IgD-negative memory B cell (primary cell): ENCODE data around the gene GABRQ. TPM values are rescaled to one million over a fixed set of nuclear protein-coding genes. Genes with fewer than 3 reads are reported as not detected.
"Not testable (repeated sequence)": the region's sequence is repeated elsewhere in the genome, so short reads cannot be mapped to it uniquely, and the experiment has no call there.

Experiments
- H3K27ac Mint-ChIP-seq, 3 donors: one replicate each; pipeline ENCODE4 v1.8.0; 2020 to 2022; ENCODE audit warnings: mild to moderate bottlenecking in 3 of 3, mixed read lengths in 3 of 3, moderate library complexity in 1 of 3
- H3K27me3 Mint-ChIP-seq: one replicate; pipeline ENCODE4 v1.8.0; 2021; ENCODE audit warnings: mixed read lengths
- H3K36me3 Mint-ChIP-seq: one replicate; pipeline ENCODE4 v1.8.0; 2020; ENCODE audit warnings: mild to moderate bottlenecking, mixed read lengths
- H3K4me1 Mint-ChIP-seq, 3 donors: one replicate each; pipeline ENCODE4 v1.8.0; 2020 to 2022; ENCODE audit warnings: mixed read lengths in 3 of 3, mild to moderate bottlenecking in 1 of 3
- H3K4me3 Mint-ChIP-seq, 4 donors: one replicate each; pipeline ENCODE4 v1.8.0; 2020 to 2022; ENCODE audit warnings: mild to moderate bottlenecking in 4 of 4, mixed read lengths in 4 of 4, moderate library complexity in 3 of 4
- H3K9me3 Mint-ChIP-seq, 3 donors: one replicate each; pipeline ENCODE4 v1.8.0; 2020 to 2021; ENCODE audit warnings: mixed read lengths in 3 of 3, mild to moderate bottlenecking in 1 of 3
- polyA plus RNA-seq: library from polyadenylated mRNA; unstranded; fragments of 300-500 nt; fragmentation: Illumina TruSeq; gene quantifications from one replicate; pipeline ENCODE4 v1.2.3, GENCODE V29; 2021

The GABRQ gene
- polyA plus RNA-seq, 1 donor from 2014 or later, result not detected

DNA sequence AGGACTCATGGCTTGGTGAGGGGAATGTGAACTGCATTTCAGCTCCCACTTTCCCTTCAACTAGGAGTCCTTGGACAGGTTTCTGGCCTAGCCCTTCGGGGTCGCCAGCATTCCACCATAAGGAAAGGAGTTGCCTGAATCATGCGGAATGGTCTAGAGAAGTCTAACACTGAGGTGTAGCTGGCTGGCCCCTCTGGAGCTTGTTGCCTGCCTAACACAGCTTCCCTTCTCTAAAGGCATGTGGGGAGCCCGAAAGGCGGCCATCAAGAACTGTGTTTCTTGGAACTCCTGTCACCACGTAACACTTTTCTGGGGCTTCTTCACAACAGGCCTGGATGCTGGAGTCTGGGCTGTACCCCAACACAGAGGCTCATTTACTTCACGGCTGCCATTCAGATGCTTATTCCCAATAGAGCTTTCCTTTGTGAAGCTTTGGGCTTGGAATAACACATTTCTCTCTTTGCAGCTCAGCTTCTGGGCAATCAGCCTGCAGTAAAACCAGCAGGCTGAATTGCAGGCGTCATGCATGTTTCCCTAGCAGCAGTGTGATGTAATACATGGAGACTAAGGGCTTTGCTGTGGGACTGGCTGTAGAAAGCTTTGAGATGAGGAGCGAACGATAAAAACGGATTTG, 5.4 kb downstream of the GABRQ start:
- H3K4me1 Mint-ChIP-seq, result peaks cover 0 to 1% (median 0%) of the 10 kb centered on the region in 3 donors
- H3K4me3 Mint-ChIP-seq, result no peak overlapping the region
- H3K27ac Mint-ChIP-seq, result no peak overlapping the region
- H3K36me3 Mint-ChIP-seq, result no peaks in the 10 kb centered on the region
- no peaks in the 10 kb centered on the region for H3K9me3 Mint-ChIP-seq
- peaks cover 1% of the 10 kb centered on the region for H3K27me3 Mint-ChIP-seq

DNA sequence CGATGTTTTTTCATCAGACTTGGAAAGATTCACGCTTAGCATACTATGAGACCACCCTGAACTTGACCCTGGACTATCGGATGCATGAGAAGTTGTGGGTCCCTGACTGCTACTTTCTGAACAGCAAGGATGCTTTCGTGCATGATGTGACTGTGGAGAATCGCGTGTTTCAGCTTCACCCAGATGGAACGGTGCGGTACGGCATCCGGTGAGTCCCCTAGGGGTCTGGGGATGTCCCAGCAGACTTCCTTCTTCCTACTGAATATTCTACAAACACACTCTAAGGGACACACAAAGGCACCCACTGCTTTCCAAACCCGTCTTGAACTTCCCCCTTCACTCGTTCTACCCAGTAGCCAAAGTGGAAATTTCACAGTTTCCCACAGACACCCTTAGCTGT, 9.3 kb downstream of the GABRQ start:
- Mint-ChIP-seq H3K27ac (no peak overlapping the region), H3K36me3 (no peaks in the 10 kb centered on the region), H3K27me3 (peaks cover 3% of the 10 kb centered on the region), H3K9me3 (peaks cover 0 to 2% (median 0%) of the 10 kb centered on the region in 3 donors), H3K4me1 (no peaks in the 10 kb centered on the region), H3K4me3 (no peak overlapping the region)

DNA sequence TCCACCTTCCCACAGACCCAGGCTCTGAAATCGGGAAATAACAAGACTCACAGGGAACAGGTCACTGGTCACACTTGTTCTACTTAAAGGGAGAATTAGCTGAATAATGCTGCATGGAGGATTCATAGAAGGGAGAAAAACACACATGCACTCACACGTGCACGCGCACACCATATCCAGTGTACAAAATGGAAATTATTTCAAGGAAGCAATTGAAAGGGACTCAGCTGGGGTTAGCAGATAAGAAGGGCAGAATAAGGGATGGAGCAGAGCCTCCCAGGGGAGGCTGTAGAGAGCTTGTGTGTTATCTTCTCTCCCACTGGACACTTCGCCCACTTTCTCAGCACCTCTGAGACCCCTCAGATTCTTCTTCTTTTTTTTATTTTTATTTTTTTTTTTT, 10.3 kb downstream of the GABRQ start:
- no peaks in the 10 kb centered on the region for H3K4me1 Mint-ChIP-seq
- no peak overlapping the region for H3K27ac Mint-ChIP-seq
- H3K36me3 Mint-ChIP-seq, result no peaks in the 10 kb centered on the region
- no peak overlapping the region for H3K4me3 Mint-ChIP-seq
- H3K27me3 Mint-ChIP-seq, result peaks cover 3% of the 10 kb centered on the region
- H3K9me3 Mint-ChIP-seq, result peaks cover 0 to 2% (median 0%) of the 10 kb centered on the region in 3 donors

DNA sequence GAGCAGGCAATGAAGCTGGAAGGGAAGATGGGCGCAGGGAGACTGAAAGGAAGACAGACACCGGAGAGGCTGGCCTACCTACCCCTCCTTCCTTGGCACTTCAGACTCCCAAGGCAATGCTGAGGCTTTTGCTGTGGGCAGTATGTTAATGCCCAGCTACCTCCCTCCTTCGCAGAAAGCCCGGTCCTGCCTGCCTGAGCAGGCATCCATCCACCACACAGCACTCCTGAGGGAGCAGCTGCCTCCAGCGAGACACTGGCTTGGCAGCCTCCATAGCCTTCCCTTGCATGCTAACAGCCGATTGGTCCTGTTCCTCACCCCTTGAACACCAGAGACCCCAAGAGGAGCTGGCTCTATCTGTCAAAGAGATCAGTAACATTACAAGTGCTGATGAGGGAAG, 14.4 kb downstream of the GABRQ start:
- no peak overlapping the region for H3K27ac Mint-ChIP-seq
- peaks cover 3% of the 10 kb centered on the region for H3K27me3 Mint-ChIP-seq
- peaks cover 2% of the 10 kb centered on the region for H3K36me3 Mint-ChIP-seq
- H3K4me3 Mint-ChIP-seq, result no peak overlapping the region
- H3K9me3 Mint-ChIP-seq, result peaks cover 0 to 2% (median 0%) of the 10 kb centered on the region in 3 donors
- no peaks in the 10 kb centered on the region for H3K4me1 Mint-ChIP-seq

DNA sequence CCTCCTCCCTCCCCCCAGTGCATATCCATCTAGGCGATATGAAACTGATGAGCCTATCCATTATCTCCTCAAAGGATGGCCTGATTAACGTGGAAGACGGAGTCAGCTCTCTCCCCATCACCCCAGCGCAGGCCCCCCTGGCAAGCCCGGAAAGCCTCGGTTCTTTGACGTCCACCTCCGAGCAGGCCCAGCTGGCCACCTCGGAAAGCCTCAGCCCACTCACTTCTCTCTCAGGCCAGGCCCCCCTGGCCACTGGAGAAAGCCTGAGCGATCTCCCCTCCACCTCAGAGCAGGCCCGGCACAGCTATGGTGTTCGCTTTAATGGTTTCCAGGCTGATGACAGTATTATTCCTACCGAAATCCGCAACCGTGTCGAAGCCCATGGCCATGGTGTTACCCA, 14.8 kb downstream of the GABRQ start:
- Mint-ChIP-seq H3K27me3 (peaks cover 3% of the 10 kb centered on the region), H3K4me1 (no peaks in the 10 kb centered on the region), H3K4me3 (no peak overlapping the region), H3K9me3 (peaks cover 0 to 2% (median 0%) of the 10 kb centered on the region in 3 donors), H3K27ac (no peak overlapping the region), H3K36me3 (peaks cover 2% of the 10 kb centered on the region)

DNA sequence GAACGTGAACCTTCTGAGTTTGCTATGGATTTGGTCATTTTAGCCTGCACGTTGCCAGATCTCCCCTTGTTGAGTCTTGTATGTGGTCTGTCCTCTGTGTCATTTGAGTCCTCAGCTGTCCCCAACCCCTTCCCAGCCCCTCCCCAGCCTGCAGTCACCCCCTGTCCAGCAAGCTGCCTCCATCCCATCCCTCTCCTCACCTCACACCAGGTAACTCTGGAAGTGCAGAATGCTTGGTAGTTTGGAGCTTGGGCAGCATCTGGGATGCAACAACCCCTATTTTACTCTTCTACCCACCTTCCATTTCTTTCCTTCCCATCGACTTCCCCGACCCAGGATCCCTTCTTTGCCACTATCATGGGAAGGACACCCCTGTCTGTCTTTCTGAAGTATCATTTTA, 18.4 kb downstream of the GABRQ start:
- H3K27me3 Mint-ChIP-seq, result no peaks in the 10 kb centered on the region
- H3K4me3 Mint-ChIP-seq, result no peak overlapping the region
- H3K27ac Mint-ChIP-seq, result no peak overlapping the region
- H3K36me3 Mint-ChIP-seq, result peaks cover 2% of the 10 kb centered on the region
- no peaks in the 10 kb centered on the region for H3K4me1 Mint-ChIP-seq
- no peaks in the 10 kb centered on the region for H3K9me3 Mint-ChIP-seq

DNA sequence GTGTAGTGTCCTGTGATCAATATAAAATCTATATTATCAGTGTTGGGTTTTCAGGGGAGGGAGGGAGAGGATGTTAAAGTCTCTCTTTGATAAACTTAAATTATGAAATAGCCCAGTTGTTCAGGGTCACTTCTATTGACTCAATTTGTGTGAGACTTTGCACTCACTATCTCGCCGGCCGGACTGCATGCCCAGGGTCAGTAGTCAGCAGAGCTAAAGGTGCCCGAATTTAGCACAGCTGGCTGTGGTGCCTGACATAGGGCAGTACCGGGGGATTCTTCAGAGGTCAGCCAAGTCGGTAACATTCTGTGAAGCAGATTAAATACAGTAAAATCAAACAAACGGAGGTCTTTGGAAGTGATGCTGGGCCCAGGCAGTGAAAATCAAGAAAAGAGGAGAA, 19.2 kb downstream of the GABRQ start:
- H3K36me3 Mint-ChIP-seq, result peaks cover 2% of the 10 kb centered on the region
- H3K27me3 Mint-ChIP-seq, result no peaks in the 10 kb centered on the region
- no peak overlapping the region for H3K4me3 Mint-ChIP-seq
- H3K27ac Mint-ChIP-seq, result no peak overlapping the region
- H3K9me3 Mint-ChIP-seq, result no peaks in the 10 kb centered on the region
- no peaks in the 10 kb centered on the region for H3K4me1 Mint-ChIP-seq

DNA sequence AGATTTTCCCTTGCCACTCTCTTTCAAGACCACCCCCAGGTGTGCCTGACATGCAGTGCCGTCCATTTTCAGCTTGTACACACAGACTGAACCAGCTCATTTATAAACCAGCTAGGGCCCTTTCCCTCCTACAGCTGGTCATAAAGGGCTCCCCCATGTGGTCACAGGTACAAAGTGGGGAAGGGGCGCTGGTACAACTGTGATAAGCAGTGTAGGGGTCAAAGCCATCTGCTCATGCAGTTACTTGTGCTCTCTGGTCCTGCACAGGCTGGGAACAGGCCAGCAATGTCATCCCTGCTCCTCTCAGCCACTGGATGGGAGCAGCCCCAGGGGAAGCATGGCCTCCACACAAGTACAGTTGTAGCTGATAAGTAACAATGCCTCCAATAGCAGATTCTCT, 20.6 kb downstream of the GABRQ start:
- no peaks in the 10 kb centered on the region for H3K4me1 Mint-ChIP-seq
- H3K27ac Mint-ChIP-seq, result no peak overlapping the region
- peaks cover 0 to 1% (median 0%) of the 10 kb centered on the region in 3 donors for H3K9me3 Mint-ChIP-seq
- no peaks in the 10 kb centered on the region for H3K27me3 Mint-ChIP-seq
- H3K4me3 Mint-ChIP-seq, result no peak overlapping the region
- no peaks in the 10 kb centered on the region for H3K36me3 Mint-ChIP-seq

DNA sequence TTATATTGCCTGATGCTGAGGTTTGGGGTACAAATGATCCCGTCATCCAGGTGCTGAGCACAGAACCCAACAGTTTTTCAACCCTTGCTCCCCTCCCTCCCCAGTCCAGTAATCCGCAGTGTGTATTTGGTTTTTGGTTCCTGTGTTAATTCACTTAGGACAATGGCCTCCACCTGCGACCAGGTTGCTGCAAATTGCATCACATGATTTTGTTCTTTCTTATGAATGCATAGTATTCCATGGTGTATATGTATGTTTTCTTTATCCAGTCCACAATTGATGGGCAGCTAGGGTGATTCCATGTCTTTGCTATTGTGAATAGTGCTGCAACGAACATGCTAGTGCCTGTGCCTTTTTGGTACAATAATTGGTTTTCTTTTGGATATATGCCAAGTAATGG, 25.4 kb downstream of the GABRQ start:
- Mint-ChIP-seq H3K4me1 (no peaks in the 10 kb centered on the region), H3K27me3 (no peaks in the 10 kb centered on the region), H3K36me3 (no peaks in the 10 kb centered on the region), H3K4me3 (no peak overlapping the region), H3K27ac (no peak overlapping the region), H3K9me3 (peaks cover 4 to 30% (median 5%) of the 10 kb centered on the region in 3 donors)

DNA sequence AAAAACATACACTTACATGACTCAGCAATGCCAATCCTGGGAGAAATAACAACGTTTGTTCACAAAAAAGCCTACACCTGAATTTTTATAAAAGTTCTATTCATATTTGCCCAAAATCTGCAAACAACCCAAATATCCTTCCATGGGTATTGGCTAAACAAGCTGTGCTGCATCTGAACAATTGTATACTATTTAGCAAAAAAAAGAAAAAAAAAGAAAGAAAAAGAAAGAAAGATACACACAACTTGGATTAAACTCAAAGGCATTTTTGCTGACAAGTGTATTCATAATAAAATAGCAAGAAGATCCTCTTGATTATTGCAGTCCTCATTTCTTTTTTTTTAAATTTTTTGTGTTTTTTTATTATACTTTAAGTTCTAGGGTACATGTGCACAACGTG, 36.4 kb downstream of the GABRQ start:
- no peaks in the 10 kb centered on the region for H3K27me3 Mint-ChIP-seq
- no peaks in the 10 kb centered on the region for H3K36me3 Mint-ChIP-seq
- H3K4me1 Mint-ChIP-seq, result no peaks in the 10 kb centered on the region
- no peak overlapping the region for H3K27ac Mint-ChIP-seq
- no peaks in the 10 kb centered on the region for H3K9me3 Mint-ChIP-seq
- no peak overlapping the region for H3K4me3 Mint-ChIP-seq

DNA sequence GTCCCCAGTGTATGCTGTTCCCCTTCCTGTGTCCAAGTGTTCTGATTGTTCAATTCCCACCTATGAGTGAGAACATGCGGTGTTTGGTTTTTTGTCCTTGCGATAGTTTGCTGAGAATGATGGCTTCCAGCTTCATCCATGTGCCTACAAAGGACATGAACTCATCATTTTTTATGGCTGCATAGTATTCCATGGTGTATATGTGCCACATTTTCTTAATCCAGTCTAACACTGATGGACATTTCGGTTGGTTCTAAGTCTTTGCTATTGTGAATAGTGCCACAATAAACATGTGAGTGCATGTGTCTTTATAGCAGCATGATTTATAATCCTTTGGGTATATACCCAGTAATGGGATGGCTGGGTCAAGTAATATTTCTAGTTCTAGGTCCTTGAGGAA, 37.0 kb downstream of the GABRQ start:
- H3K36me3 Mint-ChIP-seq, H3K27me3 Mint-ChIP-seq, H3K9me3 Mint-ChIP-seq, H3K4me3 Mint-ChIP-seq, H3K4me1 Mint-ChIP-seq, H3K27ac Mint-ChIP-seq: not testable (repeated sequence)

DNA sequence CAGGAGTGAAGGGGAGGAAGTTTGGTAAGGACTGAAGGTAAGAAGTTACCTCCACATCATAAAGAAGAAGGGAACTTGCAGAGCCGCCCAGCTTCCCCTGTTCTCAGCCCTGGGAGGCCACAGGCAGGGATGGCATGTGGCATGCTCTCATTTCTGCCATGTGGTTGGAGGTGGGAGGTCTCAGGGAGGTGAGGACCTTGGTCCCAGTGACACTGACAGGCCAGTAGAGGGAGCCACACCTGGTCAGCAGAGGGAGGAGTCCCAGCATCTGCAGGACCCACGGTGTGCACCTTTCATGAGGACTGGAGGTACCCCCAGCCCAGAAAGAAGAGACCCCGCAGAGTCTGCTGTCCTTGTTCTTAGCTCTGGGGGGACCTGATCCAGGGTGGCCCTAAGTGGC, 43.3 kb downstream of the GABRQ start:
- H3K4me3 Mint-ChIP-seq, H3K27me3 Mint-ChIP-seq, H3K27ac Mint-ChIP-seq, H3K4me1 Mint-ChIP-seq, H3K9me3 Mint-ChIP-seq, H3K36me3 Mint-ChIP-seq: not testable (repeated sequence)

DNA sequence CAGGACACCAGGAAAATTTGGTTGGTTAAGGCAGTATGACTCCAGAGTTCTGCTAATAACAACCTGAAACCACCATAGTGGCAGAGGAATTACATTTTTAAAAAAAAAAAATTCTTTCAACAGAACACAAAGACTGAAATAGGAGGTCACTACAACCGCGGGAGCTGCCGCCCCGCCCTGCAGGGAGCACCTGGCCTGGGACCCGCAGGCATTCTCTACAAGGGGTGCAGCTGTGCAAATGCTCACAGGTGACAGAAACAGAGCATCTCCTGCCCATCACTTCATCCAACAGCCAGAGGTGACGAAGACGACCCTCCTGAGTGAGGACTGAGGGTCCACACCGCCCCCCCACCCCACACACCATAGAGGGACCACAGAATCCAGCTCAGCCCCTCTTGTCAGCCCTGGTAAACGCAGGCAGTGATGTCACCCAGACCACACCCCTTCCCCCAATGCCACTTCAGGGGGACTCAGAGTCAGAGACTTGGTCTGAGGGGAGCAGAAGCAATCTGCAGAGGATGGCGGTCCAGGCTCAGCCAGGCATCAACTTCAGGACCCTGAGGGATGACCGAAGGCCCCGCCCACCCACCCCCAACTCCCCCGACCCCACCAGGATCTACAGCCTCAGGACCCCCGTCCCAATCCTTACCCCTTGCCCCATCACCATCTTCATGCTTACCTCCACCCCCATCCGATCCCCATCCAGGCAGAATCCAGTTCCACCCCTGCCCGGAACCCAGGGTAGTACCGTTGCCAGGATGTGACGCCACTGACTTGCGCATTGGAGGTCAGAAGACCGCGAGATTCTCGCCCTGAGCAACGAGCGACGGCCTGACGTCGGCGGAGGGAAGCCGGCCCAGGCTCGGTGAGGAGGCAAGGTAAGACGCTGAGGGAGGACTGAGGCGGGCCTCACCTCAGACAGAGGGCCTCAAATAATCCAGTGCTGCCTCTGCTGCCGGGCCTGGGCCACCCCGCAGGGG, 60.5 kb downstream of the GABRQ start, which contains the start of gene MAGEA3:
MAGEA3 (plus strand) TSS at position 843 of the 980 bp plus-strand sequence. CDS start 2,039 bp downstream, outside the sequence.
- not testable (repeated sequence) for H3K9me3 Mint-ChIP-seq, H3K27ac Mint-ChIP-seq, H3K4me3 Mint-ChIP-seq, H3K36me3 Mint-ChIP-seq, H3K27me3 Mint-ChIP-seq, H3K4me1 Mint-ChIP-seq

DNA sequence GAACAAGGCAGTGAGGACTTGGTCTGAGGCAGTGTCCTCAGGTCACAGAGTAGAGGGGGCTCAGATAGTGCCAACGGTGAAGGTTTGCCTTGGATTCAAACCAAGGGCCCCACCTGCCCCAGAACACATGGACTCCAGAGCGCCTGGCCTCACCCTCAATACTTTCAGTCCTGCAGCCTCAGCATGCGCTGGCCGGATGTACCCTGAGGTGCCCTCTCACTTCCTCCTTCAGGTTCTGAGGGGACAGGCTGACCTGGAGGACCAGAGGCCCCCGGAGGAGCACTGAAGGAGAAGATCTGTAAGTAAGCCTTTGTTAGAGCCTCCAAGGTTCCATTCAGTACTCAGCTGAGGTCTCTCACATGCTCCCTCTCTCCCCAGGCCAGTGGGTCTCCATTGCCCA, 62.7 kb downstream of the GABRQ start:
- H3K27ac Mint-ChIP-seq, H3K4me3 Mint-ChIP-seq, H3K27me3 Mint-ChIP-seq, H3K36me3 Mint-ChIP-seq, H3K9me3 Mint-ChIP-seq, H3K4me1 Mint-ChIP-seq: not testable (repeated sequence)

DNA sequence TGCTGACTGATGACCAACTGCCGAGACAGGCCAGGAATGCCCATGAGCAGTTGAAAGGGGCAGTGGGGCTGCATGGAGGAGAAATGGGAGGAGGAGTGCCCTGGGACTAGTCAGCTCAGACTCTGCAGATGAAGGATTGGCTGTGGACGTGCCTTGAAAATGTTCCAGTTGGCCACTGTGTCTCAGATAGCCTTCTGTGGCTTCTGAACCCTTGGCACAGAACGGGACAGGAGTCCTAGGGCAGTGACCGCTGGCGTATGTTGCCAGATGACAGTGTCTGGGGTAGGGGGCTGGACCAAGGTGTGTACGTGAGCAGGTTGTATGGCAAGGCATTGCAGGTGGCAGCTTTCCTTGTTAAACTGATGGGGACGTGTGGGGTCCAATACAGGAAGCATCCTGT, 68.8 kb downstream of the GABRQ start:
- not testable (repeated sequence) for H3K9me3 Mint-ChIP-seq, H3K27ac Mint-ChIP-seq, H3K4me3 Mint-ChIP-seq, H3K27me3 Mint-ChIP-seq, H3K36me3 Mint-ChIP-seq, H3K4me1 Mint-ChIP-seq
